ENCODE results near the gene GNAO1. TPM values are rescaled to one million over a fixed set of nuclear protein-coding genes. Genes with fewer than 3 reads are reported as not detected.
A peak's percentile ranks its signal among the peaks of the same experiment; 100 is the strongest.

GNAO1 gene
- total RNA-seq, 1 experiment from 2014 or later, result 5.8 TPM

- no peak for DNase-seq (ENCODE audit: low read depth)
Measured at GRCh38 chr16:56289862-56290261, 98.6 kb downstream of the GNAO1 start.

- no peak for DNase-seq (ENCODE audit: low read depth)
Measured at GRCh38 chr16:56294014-56294413, 102.7 kb downstream of the GNAO1 start.

GRCh38 chr16:56294579-56294978, 103.3 kb downstream of the GNAO1 start:
- DNase-seq (ENCODE audit: low read depth), result peak; percentile 60

- peak; percentile 19 for DNase-seq (ENCODE audit: low read depth)
Measured at GRCh38 chr16:56295059-56295665, 103.9 kb downstream of the GNAO1 start.

- DNase-seq (ENCODE audit: low read depth), result no peak
Measured at GRCh38 chr16:56295739-56296527, 104.6 kb downstream of the GNAO1 start.

- no peak for DNase-seq (ENCODE audit: low read depth)
Measured at GRCh38 chr16:56297684-56298083, 106.4 kb downstream of the GNAO1 start.

- DNase-seq (ENCODE audit: low read depth), result no peak
Measured at GRCh38 chr16:56298116-56298515, 106.8 kb downstream of the GNAO1 start.

GRCh38 chr16:56298948-56299596, 107.8 kb downstream of the GNAO1 start:
- no peak for DNase-seq (ENCODE audit: low read depth)

- DNase-seq (ENCODE audit: low read depth), result peak; percentile 14
Measured at GRCh38 chr16:56300242-56300623, 108.9 kb downstream of the GNAO1 start.

GRCh38 chr16:56300891-56301850, 109.9 kb downstream of the GNAO1 start:
- DNase-seq (ENCODE audit: low read depth), result peak; percentile 66

GRCh38 chr16:56302506-56302905, 111.2 kb downstream of the GNAO1 start:
- DNase-seq (ENCODE audit: low read depth), result no peak

GRCh38 chr16:56303066-56303715, 111.9 kb downstream of the GNAO1 start:
- no peak for DNase-seq (ENCODE audit: low read depth)

- DNase-seq (ENCODE audit: low read depth), result no peak
Measured at GRCh38 chr16:56303880-56304279, 112.6 kb downstream of the GNAO1 start.

GRCh38 chr16:56305956-56306565, 114.8 kb downstream of the GNAO1 start:
- peak; percentile 35 for DNase-seq (ENCODE audit: low read depth)

GRCh38 chr16:56306690-56307533, 115.6 kb downstream of the GNAO1 start:
- DNase-seq (ENCODE audit: low read depth), result no peak

GRCh38 chr16:56307534-56307873, 116.2 kb downstream of the GNAO1 start:
- no peak for DNase-seq (ENCODE audit: low read depth)

GRCh38 chr16:56309008-56309407, 117.7 kb downstream of the GNAO1 start:
- DNase-seq (ENCODE audit: low read depth), result no peak

GRCh38 chr16:56310690-56311089, 119.4 kb downstream of the GNAO1 start:
- DNase-seq (ENCODE audit: low read depth), result no peak

- no peak for DNase-seq (ENCODE audit: low read depth)
Measured at GRCh38 chr16:56311208-56312027, 120.1 kb downstream of the GNAO1 start.
